Type B pancreatic cell (in vitro differentiated cells): Measurements from ENCODE around the gene AANAT. TPM values are rescaled to one million over a fixed set of nuclear protein-coding genes. Genes with fewer than 3 reads are reported as not detected.

Experiments
- DNase-seq: peaks from one replicate; pipeline ENCODE4 v3.0.0; 2021; ENCODE audit warnings: mixed read lengths; ENCODE audit not compliant: unreplicated experiment; ENCODE audit errors: extremely low spot score
- H3K27ac Mint-ChIP-seq: 2 replicates; pipeline ENCODE4 v1.8.0; 2021; ENCODE audit warnings: mild to moderate bottlenecking, mixed read lengths
- H3K27me3 Mint-ChIP-seq: 2 replicates; pipeline ENCODE4 v1.8.0; 2021; ENCODE audit warnings: mixed read lengths
- H3K36me3 Mint-ChIP-seq: 2 replicates; pipeline ENCODE4 v1.8.0; 2021; ENCODE audit warnings: mixed read lengths
- H3K4me1 Mint-ChIP-seq: one replicate; pipeline ENCODE4 v1.8.0; 2021; ENCODE audit warnings: mixed read lengths; ENCODE audit not compliant: unreplicated experiment
- H3K4me3 Mint-ChIP-seq: 2 replicates; pipeline ENCODE4 v1.8.0; 2021; ENCODE audit warnings: mild to moderate bottlenecking, mixed read lengths
- H3K9me3 Mint-ChIP-seq: 2 replicates; pipeline ENCODE4 v1.8.0; 2021; ENCODE audit warnings: mixed read lengths
- CTCF ChIP-seq: fragments of 200-600 bp; sonication (generic); conservative IDR thresholded peaks from 2 replicates; pipeline ENCODE4 v1.5.0; 2021; ENCODE audit warnings: antibody characterized with exemption, mild to moderate bottlenecking
- total RNA-seq: library from RNA; stranded (reverse); gene quantifications from 2 replicates; pipeline ENCODE4 v1.2.1, GENCODE V29; 2021; ENCODE audit warnings: low replicate concordance

Gene AANAT
- total RNA-seq, 1 donor from 2014 or later = not detected

DNA sequence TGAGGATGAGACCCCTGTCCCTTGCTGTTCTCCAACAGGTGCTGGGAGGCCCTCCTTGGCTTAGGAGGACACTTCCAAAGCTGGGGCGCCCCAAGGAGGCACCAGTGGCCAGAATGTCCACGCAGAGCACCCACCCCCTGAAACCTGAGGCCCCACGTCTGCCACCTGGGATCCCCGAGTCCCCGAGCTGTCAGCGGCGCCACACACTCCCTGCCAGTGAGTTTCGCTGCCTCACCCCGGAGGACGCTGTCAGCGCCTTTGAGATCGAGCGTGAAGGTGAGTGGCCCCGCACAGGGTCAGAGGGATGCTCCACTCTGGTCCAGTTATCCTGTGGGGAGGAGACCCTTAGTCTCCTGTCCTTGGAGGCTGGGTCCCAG, 1.2 kb downstream of the AANAT start:
- TF ChIP-seq CTCF = no peak
- Mint-ChIP-seq H3K4me1 (peaks cover 5% of the 10 kb centered on the region), H3K4me3 (no peak overlapping the region), H3K27ac (no peak overlapping the region), H3K9me3 (no peaks in the 10 kb centered on the region), H3K36me3 (no peaks in the 10 kb centered on the region), H3K27me3 (no peaks in the 10 kb centered on the region)
- DNase-seq = no peak

- no peaks in the 10 kb centered on the region for H3K9me3 Mint-ChIP-seq
- no peaks in the 10 kb centered on the region for H3K36me3 Mint-ChIP-seq
- TF ChIP-seq CTCF = no peak
- no peaks in the 10 kb centered on the region for H3K27me3 Mint-ChIP-seq
- peaks cover 5% of the 10 kb centered on the region for H3K4me1 Mint-ChIP-seq
- no peak overlapping the region for H3K4me3 Mint-ChIP-seq
- no peak for DNase-seq
- H3K27ac Mint-ChIP-seq = no peak overlapping the region
These were observed 1.9 kb downstream of the AANAT start for GRCh38 chr17:76469076-76469990.

GRCh38 chr17:76469991-76470739, 2.8 kb downstream of the AANAT start:
- no peak for DNase-seq
- H3K27ac Mint-ChIP-seq = no peak overlapping the region
- no peaks in the 10 kb centered on the region for H3K36me3 Mint-ChIP-seq
- H3K4me3 Mint-ChIP-seq = no peak overlapping the region
- no peaks in the 10 kb centered on the region for H3K27me3 Mint-ChIP-seq
- H3K4me1 Mint-ChIP-seq = peaks cover 5% of the 10 kb centered on the region
- no peaks in the 10 kb centered on the region for H3K9me3 Mint-ChIP-seq
- no peak for TF ChIP-seq CTCF

GRCh38 chr17:76471498-76472257, 4.3 kb downstream of the AANAT start:
- no peaks in the 10 kb centered on the region for H3K9me3 Mint-ChIP-seq
- no peak overlapping the region for H3K4me3 Mint-ChIP-seq
- no peaks in the 10 kb centered on the region for H3K36me3 Mint-ChIP-seq
- DNase-seq = no peak
- TF ChIP-seq CTCF = no peak
- no peak overlapping the region for H3K27ac Mint-ChIP-seq
- no peaks in the 10 kb centered on the region for H3K27me3 Mint-ChIP-seq
- H3K4me1 Mint-ChIP-seq = no peaks in the 10 kb centered on the region

DNA sequence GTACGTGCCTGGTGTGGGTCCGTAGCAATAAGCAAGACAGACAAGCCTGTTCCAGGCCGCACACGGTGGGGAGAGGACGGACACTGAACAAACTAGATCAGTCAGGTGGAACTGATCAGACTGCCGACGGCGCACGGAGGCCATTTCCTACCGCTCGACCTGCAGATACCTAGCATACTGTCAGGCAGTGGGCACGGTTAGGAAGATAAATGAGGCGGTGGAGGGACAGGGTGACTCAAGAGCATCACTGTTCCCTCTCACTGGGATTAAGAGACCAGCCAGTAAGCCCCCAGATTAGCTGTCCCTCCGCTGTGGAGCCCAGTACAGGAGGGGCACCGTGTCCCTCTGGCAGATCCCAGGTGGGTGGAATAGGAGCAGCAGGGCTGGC, 4.8 kb downstream of the AANAT start:
- Mint-ChIP-seq H3K27ac (no peak overlapping the region), H3K36me3 (no peaks in the 10 kb centered on the region), H3K27me3 (no peaks in the 10 kb centered on the region), H3K4me1 (no peaks in the 10 kb centered on the region), H3K9me3 (no peaks in the 10 kb centered on the region), H3K4me3 (no peak overlapping the region)
- TF ChIP-seq CTCF = no peak
- no peak for DNase-seq
